ENCODE measurements around the gene SNX17. TPM values are rescaled to one million over a fixed set of nuclear protein-coding genes. Genes with fewer than 3 reads are reported as not detected.

SNX17 gene
- total and polyA plus RNA-seq, 2 of the 13 experiments (the other 11 are each of a cell fraction or from before 2014, with no cell fraction given): 75.0 to 109 TPM

- TF ChIP-seq MTERF4 (CRISPR knock-in tag; IDR thresholded peaks at IDR 0.05) (peak; percentile 83; the same call in 1 of the 2 replicates), MBNL3 (CRISPR knock-in tag; conservative IDR thresholded peaks at IDR 0.05) (no peak), ONECUT2 (CRISPR knock-in tag; IDR thresholded peaks at IDR 0.05) (no peak), ZNF564 (CRISPR knock-in tag; IDR thresholded peaks at IDR 0.05) (peak; percentile 10; the same call in 1 of the 2 replicates), ZNF652 (CRISPR knock-in tag; IDR thresholded peaks at IDR 0.05; ENCODE audit: borderline replicate concordance, low read depth) (no peak), ZBED4 (CRISPR knock-in tag; IDR thresholded peaks at IDR 0.05; ENCODE audit: borderline replicate concordance) (peak; percentile 41; the same call in 1 of the 2 replicates), ZNF646 (CRISPR knock-in tag; IDR thresholded peaks at IDR 0.05) (no peak), ZFYVE20 (CRISPR knock-in tag; IDR thresholded peaks at IDR 0.05; ENCODE audit: borderline replicate concordance, low read depth) (peak; percentile 92), PRDM15 (CRISPR knock-in tag; IDR thresholded peaks at IDR 0.05) (peak; percentile 82), ZNF557 (CRISPR knock-in tag; IDR thresholded peaks at IDR 0.05) (no peak), GPN1 (CRISPR knock-in tag; IDR thresholded peaks at IDR 0.05; ENCODE audit: borderline replicate concordance) (no peak; the same call in 1 of the 2 replicates), ETV5 (CRISPR knock-in tag; IDR thresholded peaks at IDR 0.05; ENCODE audit: borderline replicate concordance) (peak; percentile 74)
Measured at GRCh38 chr2:27409321-27410073, 39.1 kb downstream of the SNX17 start, which contains the start of gene PPM1G (continued).

Data from HepG2 (cell line).